Tibial nerve (tissue), 4 donors: ENCODE results near the gene GDI1. TPM values are rescaled to one million over a fixed set of nuclear protein-coding genes. Genes with fewer than 3 reads are reported as not detected.

ENCODE experiments used
- DNase-seq, 2 donors: peaks; one replicate each; pipeline ENCODE4 v3.0.0-alpha.2; 2019; ENCODE audit warnings: low spot score in 2 of 2
- H3K27ac ChIP-seq, 4 donors: fragments of 200-600 bp; sonication (generic) in 3 of 4; one replicate each; pipeline ENCODE4 v1.5.1; 2017 to 2019; ENCODE audit warnings: mild to moderate bottlenecking in 1 of 4
- H3K27me3 ChIP-seq, 2 donors: fragments of 200-600 bp; sonication (generic) in 1 of 2; one replicate each; pipeline versions ENCODE4 v1.5.1 to v1.6.0; 2017 to 2019
- H3K36me3 ChIP-seq, 3 donors: fragments of 200-600 bp; sonication (generic); one replicate each; pipeline ENCODE4 v1.5.1; 2018 to 2019
- H3K4me1 ChIP-seq, 4 donors: fragments of 200-600 bp; sonication (generic) in 3 of 4; one replicate each; pipeline ENCODE4 v1.5.1; 2017 to 2019
- H3K4me3 ChIP-seq, 4 donors: fragments of 200-600 bp; sonication (generic) in 3 of 4; one replicate each; pipeline ENCODE4 v1.5.1; 2017 to 2019; ENCODE audit warnings: mild to moderate bottlenecking in 1 of 4, moderate library complexity in 1 of 4
- H3K9me3 ChIP-seq, 4 donors: fragments of 200-600 bp; sonication (generic) in 3 of 4; one replicate each; pipeline ENCODE4 v1.5.1; 2017 to 2019
- EP300 ChIP-seq, 2 donors: sonication (generic); formaldehyde crosslinking; IDR thresholded peaks; one replicate each; pipeline ENCODE4 v1.6.1; 2017; ENCODE audit warnings: antibody characterized with exemption in 2 of 2, mild to moderate bottlenecking in 1 of 2
- POLR2A ChIP-seq, 2 donors: fragments of 450-650 bp; IDR thresholded peaks; one replicate each; pipeline ENCODE4 v1.6.1; 2017; ENCODE audit warnings: antibody characterized with exemption in 2 of 2, mild to moderate bottlenecking in 2 of 2, moderate library complexity in 2 of 2
- WGBS, 2 donors: methylation state at CpG; one replicate each; pipeline ENCODE4 v1.1.5; 2018; 5-methylcytosine and 5-hydroxymethylcytosine counted together
- total RNA-seq, 4 donors: library from RNA; depleted of rRNA; stranded (reverse); fragments of >200 nt; gene quantifications; one replicate each; pipeline ENCODE4 v1.1.0, GENCODE V29; 2016
- TF ChIP-seq, protein P1 (sequence below), 5 experiments: fragments of 200-600 bp in 3 of 5; fragments of 450-650 bp in 2 of 5; sonication (generic) in 3 of 5; IDR thresholded peaks; one replicate each; pipeline ENCODE4 v1.5.1; 2016 to 2019; ENCODE audit warnings: antibody characterized with exemption in 5 of 5, mild to moderate bottlenecking in 3 of 5, moderate library complexity in 2 of 5

Gene GDI1
- total RNA-seq, 4 donors from 2014 or later, result 114 to 179 (median 152) TPM

DNA sequence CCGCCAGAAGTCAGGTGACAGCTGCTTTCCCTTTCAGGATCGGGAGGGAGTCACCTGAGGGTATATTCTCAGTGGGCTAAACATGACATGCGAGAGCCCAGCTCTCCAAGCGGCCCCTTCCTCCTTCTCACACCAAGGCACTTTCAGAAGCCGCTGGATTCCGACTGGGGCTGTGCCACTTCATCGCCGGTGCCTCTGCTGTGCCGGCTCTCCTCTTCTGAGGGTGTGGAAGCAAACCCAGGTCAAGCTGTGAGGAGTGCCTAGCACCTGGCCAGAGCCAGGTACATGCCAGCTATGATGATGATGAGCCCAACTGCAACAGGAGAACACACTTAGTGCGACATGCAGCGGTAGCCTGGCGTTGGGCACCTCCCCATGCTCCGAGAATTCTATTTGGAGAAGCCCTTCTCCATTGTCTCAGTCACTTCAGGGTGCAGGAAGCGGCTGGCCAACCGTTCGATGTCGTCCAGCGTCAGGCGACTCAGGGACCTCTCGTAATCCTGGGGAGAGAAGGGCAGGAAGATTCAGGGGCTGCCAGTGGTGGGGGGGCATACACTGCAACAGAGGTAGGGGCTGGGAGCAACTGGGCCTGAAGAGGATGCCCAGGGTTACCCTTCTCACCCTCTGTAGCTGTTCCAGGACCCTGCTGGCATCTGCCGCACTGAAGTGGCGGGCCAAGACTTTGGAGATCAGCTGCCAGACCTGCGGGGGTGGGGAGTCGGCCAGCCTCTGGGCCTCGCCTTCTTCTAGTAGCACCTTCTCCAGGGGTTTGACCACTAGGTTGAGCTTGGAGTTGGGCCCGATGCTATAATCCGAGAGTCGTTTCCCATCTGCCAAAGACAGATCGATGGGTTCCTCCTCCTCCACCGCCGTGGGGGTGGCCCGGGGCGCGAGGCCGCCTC lies 48.4 kb downstream of the GDI1 start:
- H3K9me3 ChIP-seq, result no peaks in the 10 kb centered on the region
- H3K4me1 ChIP-seq, result peaks cover 0 to 40% (median 8%) of the 10 kb centered on the region in 4 donors
- WGBS, 2 donors, result 28 to 68% methylated on average over 7 to 35 of the region's 35 CpGs
- H3K36me3 ChIP-seq, result peaks cover 0 to 26% (median 0%) of the 10 kb centered on the region in 3 donors
- H3K4me3 ChIP-seq, result peak overlapping the region; percentile 46 to 76 (median 58)
- TF ChIP-seq, protein P1, sequence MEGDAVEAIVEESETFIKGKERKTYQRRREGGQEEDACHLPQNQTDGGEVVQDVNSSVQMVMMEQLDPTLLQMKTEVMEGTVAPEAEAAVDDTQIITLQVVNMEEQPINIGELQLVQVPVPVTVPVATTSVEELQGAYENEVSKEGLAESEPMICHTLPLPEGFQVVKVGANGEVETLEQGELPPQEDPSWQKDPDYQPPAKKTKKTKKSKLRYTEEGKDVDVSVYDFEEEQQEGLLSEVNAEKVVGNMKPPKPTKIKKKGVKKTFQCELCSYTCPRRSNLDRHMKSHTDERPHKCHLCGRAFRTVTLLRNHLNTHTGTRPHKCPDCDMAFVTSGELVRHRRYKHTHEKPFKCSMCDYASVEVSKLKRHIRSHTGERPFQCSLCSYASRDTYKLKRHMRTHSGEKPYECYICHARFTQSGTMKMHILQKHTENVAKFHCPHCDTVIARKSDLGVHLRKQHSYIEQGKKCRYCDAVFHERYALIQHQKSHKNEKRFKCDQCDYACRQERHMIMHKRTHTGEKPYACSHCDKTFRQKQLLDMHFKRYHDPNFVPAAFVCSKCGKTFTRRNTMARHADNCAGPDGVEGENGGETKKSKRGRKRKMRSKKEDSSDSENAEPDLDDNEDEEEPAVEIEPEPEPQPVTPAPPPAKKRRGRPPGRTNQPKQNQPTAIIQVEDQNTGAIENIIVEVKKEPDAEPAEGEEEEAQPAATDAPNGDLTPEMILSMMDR (IDR thresholded peaks at IDR 0.05), result no peak
- no peak for TF ChIP-seq EP300 (IDR thresholded peaks at IDR 0.05)
- no peak for TF ChIP-seq POLR2A (IDR thresholded peaks at IDR 0.05)
- peak overlapping the region; percentile 67 to 90 (median 76) for H3K27ac ChIP-seq
- DNase-seq, result no peak
- no peaks in the 10 kb centered on the region for H3K27me3 ChIP-seq

DNA sequence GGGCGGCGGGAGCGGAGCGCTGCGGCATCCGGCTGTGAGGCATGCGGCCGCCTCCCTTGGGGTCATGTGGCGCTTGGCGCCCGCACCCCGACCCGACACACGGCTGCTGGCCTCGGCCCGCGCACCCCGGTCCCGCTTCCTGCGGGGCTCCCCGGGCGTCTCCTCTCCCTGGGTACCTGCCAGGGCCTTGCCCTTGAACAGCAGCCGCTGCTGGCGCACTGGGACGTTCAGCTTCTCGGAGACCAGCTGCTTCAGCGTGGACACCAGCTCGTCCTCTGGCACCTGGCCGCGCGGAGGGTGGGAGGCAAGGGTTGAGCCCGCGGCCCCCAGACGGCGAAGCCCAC lies 49.1 kb downstream of the GDI1 start:
- Histone ChIP-seq H3K4me1 (peaks cover 0 to 40% (median 8%) of the 10 kb centered on the region in 4 donors), H3K27ac (peak overlapping the region; percentile 67 to 90 (median 76)), H3K9me3 (no peaks in the 10 kb centered on the region), H3K27me3 (no peaks in the 10 kb centered on the region), H3K36me3 (peaks cover 0 to 26% (median 0%) of the 10 kb centered on the region in 3 donors), H3K4me3 (peak overlapping the region; percentile 46 to 76 (median 58))
- TF ChIP-seq POLR2A (IDR thresholded peaks at IDR 0.05) (no peak), EP300 (IDR thresholded peaks at IDR 0.05) (no peak)
- TF ChIP-seq, protein P1 (IDR thresholded peaks at IDR 0.05), result no peak
- 65% methylated on average over 8 of the region's 35 CpGs; no CpG with 5 or more reads in 1 of the 2 donors for WGBS, 2 donors
- peak in 1 of 2 donors; percentile 24 for DNase-seq

DNA sequence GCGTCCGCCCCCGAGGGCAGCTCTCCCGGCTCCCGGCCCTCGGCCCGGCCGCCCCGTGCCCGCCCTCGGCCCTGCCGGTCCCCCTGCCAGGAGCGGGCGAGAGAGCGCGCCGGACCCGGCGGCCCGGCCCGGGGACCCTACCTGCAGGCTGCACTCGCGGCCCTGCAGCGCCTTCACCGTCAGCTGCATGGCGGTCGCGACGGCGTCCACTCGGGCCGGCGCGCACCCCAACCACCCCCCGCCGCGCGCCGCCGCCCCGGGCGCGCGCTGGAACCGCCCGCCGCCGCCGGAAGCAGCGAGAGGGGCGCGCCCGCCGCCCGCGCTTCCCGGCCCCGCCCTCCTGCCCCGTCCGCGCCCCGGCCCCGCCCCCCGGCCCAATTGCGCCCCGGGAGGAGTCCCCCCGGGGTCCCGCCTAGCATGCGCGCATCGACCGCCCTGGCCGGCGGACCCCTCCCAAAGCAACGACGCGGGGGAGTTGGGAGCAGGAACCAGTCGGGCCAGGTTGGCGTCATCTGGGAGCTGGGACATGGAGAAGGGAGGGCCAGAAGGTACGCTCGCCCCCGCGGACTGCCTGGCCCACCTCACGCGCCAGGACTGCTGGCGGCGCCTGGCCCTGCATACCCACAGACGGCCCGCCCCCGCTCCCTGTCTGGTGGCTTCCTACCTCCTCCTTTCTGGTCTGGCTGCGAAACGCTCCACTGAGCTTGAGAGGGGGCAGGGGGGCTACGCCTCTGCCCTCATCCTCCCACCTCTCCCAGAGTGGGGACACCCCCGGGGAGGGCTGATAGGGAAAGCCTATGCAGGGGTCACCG lies 49.6 kb downstream of the GDI1 start, which contains the start of gene UBL4A:
Gene UBL4A (minus strand): TSS at position 220 of the 812 bp plus-strand sequence. CDS start 31 bp downstream, at position 189.
- WGBS, 2 donors, result 17 to 68% methylated on average over 1 to 27 of the region's 95 CpGs
- Histone ChIP-seq H3K9me3 (no peaks in the 10 kb centered on the region), H3K4me3 (peak within 1 kb of the TSS; percentile 46 to 76 (median 58)), H3K4me1 (peaks cover 0 to 40% (median 8%) of the 10 kb centered on the region in 4 donors), H3K27ac (peak within 1 kb of the TSS; percentile 73 to 90 (median 85)), H3K36me3 (peaks cover 0 to 26% (median 0%) of the 10 kb centered on the region in 3 donors), H3K27me3 (no peaks in the 10 kb centered on the region)
- TF ChIP-seq, protein P1 (IDR thresholded peaks at IDR 0.05), result no peak
- TF ChIP-seq EP300 (IDR thresholded peaks at IDR 0.05) (peak in 1 of 2 donors; percentile 6), POLR2A (IDR thresholded peaks at IDR 0.05) (peak in 1 of 2 donors; percentile 55)
- no peak for DNase-seq

DNA sequence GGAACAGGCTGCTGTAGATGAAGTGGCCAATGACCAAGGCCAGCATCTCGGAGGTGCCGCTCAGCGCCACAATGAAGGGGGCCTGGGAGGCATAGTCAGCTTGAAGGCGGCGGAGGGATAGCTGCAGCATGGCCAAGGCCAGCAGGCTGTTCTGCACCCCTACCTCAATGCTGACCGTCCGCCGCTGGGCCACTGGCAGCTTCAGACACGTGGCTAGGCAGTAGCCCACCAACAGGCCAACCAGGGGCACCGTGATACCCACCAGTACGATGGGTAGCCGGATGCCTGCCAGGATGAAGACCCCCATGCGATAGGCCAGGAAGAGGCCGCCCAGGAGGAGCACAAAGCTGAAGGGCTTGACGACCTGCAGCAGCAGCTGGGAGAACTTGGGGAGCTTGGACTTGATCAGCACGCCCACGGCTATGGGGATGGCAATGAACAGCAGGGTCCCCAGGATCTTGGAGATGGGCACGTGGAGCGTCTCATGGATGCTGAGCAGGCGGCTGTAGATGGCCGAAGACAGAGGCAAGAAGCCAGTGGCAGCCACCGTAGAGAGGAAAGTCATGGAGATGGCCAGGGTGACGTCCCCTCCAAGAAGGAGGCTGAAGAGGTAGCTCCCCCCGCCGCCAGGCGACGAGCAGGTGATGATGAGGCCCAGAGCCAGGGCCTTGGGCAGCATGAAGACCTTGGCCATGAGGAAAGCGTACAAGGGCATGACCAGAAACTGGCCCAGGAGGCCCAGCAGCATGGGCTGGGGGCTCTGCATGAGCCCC lies 50.8 kb downstream of the GDI1 start:
- Histone ChIP-seq H3K4me1 (peaks cover 0 to 40% (median 8%) of the 10 kb centered on the region in 4 donors), H3K4me3 (no peak overlapping the region), H3K36me3 (peaks cover 0 to 26% (median 0%) of the 10 kb centered on the region in 3 donors), H3K9me3 (no peaks in the 10 kb centered on the region), H3K27me3 (no peaks in the 10 kb centered on the region), H3K27ac (peak overlapping the region in 2 of 4 donors; percentile 81 to 90)
- DNase-seq, result no peak
- TF ChIP-seq EP300 (IDR thresholded peaks at IDR 0.05) (no peak), POLR2A (IDR thresholded peaks at IDR 0.05) (no peak)
- TF ChIP-seq, protein P1 (IDR thresholded peaks at IDR 0.05), result no peak
- WGBS, 2 donors, result 90% methylated on average over 19 to 28 of the region's 28 CpGs
